Muscle layer of colon (tissue), 2 donors: ENCODE data around the gene SHC4.
"Not testable (repeated sequence)": the region's sequence is repeated elsewhere in the genome, so short reads cannot be mapped to it uniquely, and the experiment has no call there.

Experiments
- H3K27ac ChIP-seq: one replicate; pipeline ENCODE4 v1.7.0; 2013; ENCODE audit warnings: low read depth, mild to moderate bottlenecking, low read length, moderate library complexity
- H3K27me3 ChIP-seq, 2 donors: one replicate each; pipeline ENCODE4 v1.7.0; 2013; ENCODE audit warnings: low read length in 2 of 2, mild to moderate bottlenecking in 2 of 2; ENCODE audit not compliant: insufficient read depth in 2 of 2, control insufficient read depth in 1 of 2
- H3K36me3 ChIP-seq: one replicate; pipeline ENCODE4 v1.7.0; 2013; ENCODE audit warnings: mild to moderate bottlenecking, low read length; ENCODE audit not compliant: insufficient read depth
- H3K4me1 ChIP-seq: one replicate; pipeline ENCODE4 v1.7.0; 2013; ENCODE audit warnings: mild to moderate bottlenecking, low read length; ENCODE audit not compliant: insufficient read depth
- H3K4me3 ChIP-seq, 2 donors: one replicate each; pipeline ENCODE4 v1.7.0; 2013; ENCODE audit warnings: low read length in 2 of 2, low read depth in 1 of 2, mild to moderate bottlenecking in 1 of 2, moderate library complexity in 1 of 2
- H3K9ac ChIP-seq: one replicate; pipeline ENCODE4 v1.7.0; 2013; ENCODE audit warnings: low read length
- H3K9me3 ChIP-seq: one replicate; pipeline ENCODE4 v1.7.0; 2013; ENCODE audit warnings: mild to moderate bottlenecking, low read length
- donor health status: abdominal sarcoma.
- donor health status: Adenocarcinoma of cecum.

The SHC4 gene

GRCh38 chr15:48983300-48983699 is 19.6 kb upstream of the SHC4 start:
- H3K27ac ChIP-seq, result no peak overlapping the region
- H3K4me1 ChIP-seq, result peaks cover 16% of the 10 kb centered on the region

GRCh38 chr15:48981941-48982340 is 18.2 kb upstream of the SHC4 start:
- H3K27me3 ChIP-seq, result no peaks in the 10 kb centered on the region
- no peak overlapping the region for H3K4me3 ChIP-seq
- H3K9ac ChIP-seq, result no peak overlapping the region
- no peaks in the 10 kb centered on the region for H3K9me3 ChIP-seq
- no peak overlapping the region for H3K27ac ChIP-seq
- no peaks in the 10 kb centered on the region for H3K36me3 ChIP-seq
- peaks cover 16% of the 10 kb centered on the region for H3K4me1 ChIP-seq

More at GRCh38 chr15:48983300-48983699, 19.6 kb upstream of the SHC4 start:
- Histone ChIP-seq H3K4me3 (no peak overlapping the region), H3K27me3 (no peaks in the 10 kb centered on the region), H3K9ac (no peak overlapping the region), H3K9me3 (no peaks in the 10 kb centered on the region), H3K36me3 (no peaks in the 10 kb centered on the region)

- no peak overlapping the region for H3K4me3 ChIP-seq
- H3K4me1 ChIP-seq, result peaks cover 6% of the 10 kb centered on the region
- H3K27ac ChIP-seq, result no peak overlapping the region
- no peaks in the 10 kb centered on the region for H3K36me3 ChIP-seq
- no peaks in the 10 kb centered on the region for H3K27me3 ChIP-seq
- H3K9ac ChIP-seq, result no peak overlapping the region
- H3K9me3 ChIP-seq, result no peaks in the 10 kb centered on the region
Measured at GRCh38 chr15:48978638-48979037, 14.9 kb upstream of the SHC4 start.

- Histone ChIP-seq H3K4me1 (peaks cover 3% of the 10 kb centered on the region), H3K36me3 (no peaks in the 10 kb centered on the region), H3K27me3 (no peaks in the 10 kb centered on the region), H3K9me3 (no peaks in the 10 kb centered on the region), H3K4me3 (peak overlapping the region in 1 of 2 donors; percentile 71), H3K27ac (peak overlapping the region; percentile 30), H3K9ac (peak overlapping the region; percentile 70)
Measured at GRCh38 chr15:48976444-48977088, 12.8 kb upstream of the SHC4 start.

- peak overlapping the region; percentile 70 for H3K9ac ChIP-seq
- no peaks in the 10 kb centered on the region for H3K36me3 ChIP-seq
- H3K27me3 ChIP-seq, result no peaks in the 10 kb centered on the region
- peak overlapping the region; percentile 34 to 71 for H3K4me3 ChIP-seq
- H3K9me3 ChIP-seq, result no peaks in the 10 kb centered on the region
- H3K4me1 ChIP-seq, result peaks cover 3% of the 10 kb centered on the region
- peak overlapping the region; percentile 22 for H3K27ac ChIP-seq
Measured at GRCh38 chr15:48975472-48976419, 12.0 kb upstream of the SHC4 start.

GRCh38 chr15:48974882-48975281 is 11.2 kb upstream of the SHC4 start:
- H3K9me3 ChIP-seq, result no peaks in the 10 kb centered on the region
- no peaks in the 10 kb centered on the region for H3K27me3 ChIP-seq
- no peaks in the 10 kb centered on the region for H3K36me3 ChIP-seq
- peaks cover 3% of the 10 kb centered on the region for H3K4me1 ChIP-seq
- no peak overlapping the region for H3K4me3 ChIP-seq
- no peak overlapping the region for H3K27ac ChIP-seq
- H3K9ac ChIP-seq, result peak overlapping the region; percentile 70

- no peak overlapping the region for H3K9ac ChIP-seq
- H3K27me3 ChIP-seq, result no peaks in the 10 kb centered on the region
- peaks cover 3% of the 10 kb centered on the region for H3K4me1 ChIP-seq
- H3K4me3 ChIP-seq, result no peak overlapping the region
- no peak overlapping the region for H3K27ac ChIP-seq
- no peaks in the 10 kb centered on the region for H3K9me3 ChIP-seq
- H3K36me3 ChIP-seq, result no peaks in the 10 kb centered on the region
Measured at GRCh38 chr15:48972750-48973503, 9.2 kb upstream of the SHC4 start.

GRCh38 chr15:48970926-48971325 is 7.2 kb upstream of the SHC4 start:
- not testable (repeated sequence) for H3K4me1 ChIP-seq, H3K4me3 ChIP-seq, H3K9ac ChIP-seq, H3K9me3 ChIP-seq, H3K27me3 ChIP-seq, H3K36me3 ChIP-seq, H3K27ac ChIP-seq

GRCh38 chr15:48968066-48968465 is 4.3 kb upstream of the SHC4 start:
- H3K4me1 ChIP-seq, result peaks cover 7% of the 10 kb centered on the region
- no peaks in the 10 kb centered on the region for H3K9me3 ChIP-seq
- H3K27me3 ChIP-seq, result no peaks in the 10 kb centered on the region
- H3K9ac ChIP-seq, result no peak overlapping the region
- H3K4me3 ChIP-seq, result no peak overlapping the region
- H3K27ac ChIP-seq, result no peak overlapping the region
- H3K36me3 ChIP-seq, result no peaks in the 10 kb centered on the region

- no peaks in the 10 kb centered on the region for H3K36me3 ChIP-seq
- H3K9me3 ChIP-seq, result no peaks in the 10 kb centered on the region
- H3K27me3 ChIP-seq, result no peaks in the 10 kb centered on the region
- H3K9ac ChIP-seq, result no peak overlapping the region
- no peak overlapping the region for H3K4me3 ChIP-seq
- H3K4me1 ChIP-seq, result peaks cover 7% of the 10 kb centered on the region
- no peak overlapping the region for H3K27ac ChIP-seq
Measured at GRCh38 chr15:48967336-48967735, 3.6 kb upstream of the SHC4 start.

GRCh38 chr15:48966595-48967301 is 3.0 kb upstream of the SHC4 start:
- no peak overlapping the region for H3K4me3 ChIP-seq
- no peak overlapping the region for H3K9ac ChIP-seq
- peaks cover 7% of the 10 kb centered on the region for H3K4me1 ChIP-seq
- no peaks in the 10 kb centered on the region for H3K36me3 ChIP-seq
- H3K27me3 ChIP-seq, result no peaks in the 10 kb centered on the region
- no peaks in the 10 kb centered on the region for H3K9me3 ChIP-seq
- H3K27ac ChIP-seq, result no peak overlapping the region
